Brain microvascular endothelial cell (primary cell): ENCODE data around the gene PTCHD1.

Source experiments
- DNase-seq: peaks from one replicate; pipeline ENCODE4 v3.0.0-alpha.2; 2020
- H3K27ac ChIP-seq: fragments of 250-450 bp; sonication (Bioruptor Pico); 2 replicates; pipeline ENCODE4 v1.5.1; 2020; ENCODE audit warnings: mild to moderate bottlenecking, moderate library complexity
- H3K27me3 ChIP-seq: fragments of 250-450 bp; sonication (Bioruptor Pico); replicated peaks from 2 replicates; pipeline ENCODE4 v1.5.1; 2020; ENCODE audit warnings: mild to moderate bottlenecking
- H3K36me3 ChIP-seq: fragments of 250-450 bp; sonication (Bioruptor Pico); replicated peaks from 2 replicates; pipeline ENCODE4 v1.5.1; 2020; ENCODE audit warnings: mild to moderate bottlenecking
- H3K4me3 ChIP-seq: 2 replicates; pipeline ENCODE4 v1.5.1; 2011; ENCODE audit warnings: low read depth, mild to moderate bottlenecking, control low read depth, low read length, moderate library complexity
- CTCF ChIP-seq: IDR thresholded peaks from 2 replicates; pipeline ENCODE4 v1.5.1; 2011; ENCODE audit warnings: low read depth, mild to moderate bottlenecking, moderate library complexity, low read length, control low read depth, inconsistent platforms; ENCODE audit errors: missing control alignments
- in situ Hi-C: cut with HindIII; loops from 2 replicates; pipeline ENCODE4 v1.10.0; 2017; ENCODE audit warnings: low sequenced_read_pairs, low pct_ligation_motif_present

Gene PTCHD1

GRCh38 chrX:23304881-23305280 is 29.8 kb upstream of the PTCHD1 start:
- TF ChIP-seq CTCF, result no peak
- in situ Hi-C loops, result no loop called here
- no peak overlapping the region for H3K27ac ChIP-seq
- no peak overlapping the region for H3K4me3 ChIP-seq
- no peaks in the 10 kb centered on the region for H3K27me3 ChIP-seq
- no peak for DNase-seq
- no peaks in the 10 kb centered on the region for H3K36me3 ChIP-seq

- Histone ChIP-seq H3K36me3 (no peaks in the 10 kb centered on the region), H3K27me3 (no peaks in the 10 kb centered on the region), H3K4me3 (no peak overlapping the region), H3K27ac (no peak overlapping the region)
- DNase-seq, result no peak
- TF ChIP-seq CTCF, result no peak
- in situ Hi-C loops, result no loop called here
These were observed 22.9 kb upstream of the PTCHD1 start for GRCh38 chrX:23311731-23312130.

GRCh38 chrX:23312136-23312535 is 22.5 kb upstream of the PTCHD1 start:
- H3K27ac ChIP-seq, result no peak overlapping the region
- H3K36me3 ChIP-seq, result no peaks in the 10 kb centered on the region
- DNase-seq, result no peak
- in situ Hi-C loops, result no loop called here
- H3K27me3 ChIP-seq, result no peaks in the 10 kb centered on the region
- TF ChIP-seq CTCF, result no peak
- H3K4me3 ChIP-seq, result no peak overlapping the region

- no peaks in the 10 kb centered on the region for H3K36me3 ChIP-seq
These were observed 16.6 kb upstream of the PTCHD1 start for GRCh38 chrX:23317799-23318724.

GRCh38 chrX:23327104-23327503 is 7.5 kb upstream of the PTCHD1 start:
- Histone ChIP-seq H3K27ac (no peak overlapping the region), H3K4me3 (no peak overlapping the region), H3K27me3 (peaks cover 4% of the 10 kb centered on the region), H3K36me3 (no peaks in the 10 kb centered on the region)
- DNase-seq, result no peak
- no peak for TF ChIP-seq CTCF
- in situ Hi-C loops, result no loop called here

More at GRCh38 chrX:23317799-23318724, 16.6 kb upstream of the PTCHD1 start:
- no peaks in the 10 kb centered on the region for H3K27me3 ChIP-seq
- H3K27ac ChIP-seq, result no peak overlapping the region
- TF ChIP-seq CTCF, result peak; percentile 86
- in situ Hi-C loops, result no loop called here
- DNase-seq, result peak; percentile 12
- no peak overlapping the region for H3K4me3 ChIP-seq
